Effector memory CD4-positive, alpha-beta T cell (primary cell): ENCODE data around the gene PFDN5.
"Not testable (repeated sequence)": the region's sequence is repeated elsewhere in the genome, so short reads cannot be mapped to it uniquely, and the experiment has no call there.

Source experiments
- DNase-seq, 3 donors: peaks; one replicate each; pipeline ENCODE4 v3.0.0-alpha.2; 2020
- H3K27ac ChIP-seq: 2 replicates; pipeline ENCODE4 v1.7.0; 2013; ENCODE audit warnings: mild to moderate bottlenecking, low read length, moderate library complexity; ENCODE audit not compliant: insufficient read depth, poor library complexity, severe bottlenecking
- H3K27me3 ChIP-seq: replicated peaks from 2 replicates; pipeline ENCODE4 v1.7.0; 2013; ENCODE audit warnings: mild to moderate bottlenecking, low read length; ENCODE audit not compliant: insufficient read depth, control insufficient read depth, poor library complexity, severe bottlenecking
- H3K36me3 ChIP-seq: 2 replicates; pipeline ENCODE4 v1.7.0; 2013; ENCODE audit warnings: mild to moderate bottlenecking, low read length, moderate library complexity; ENCODE audit not compliant: control insufficient read depth, insufficient read depth
- H3K4me1 ChIP-seq: 2 replicates; pipeline ENCODE4 v1.7.0; 2013; ENCODE audit warnings: low read length, mild to moderate bottlenecking; ENCODE audit not compliant: control insufficient read depth, insufficient read depth, poor library complexity, severe bottlenecking
- H3K4me3 ChIP-seq: 2 replicates; pipeline ENCODE4 v1.7.0; 2013; ENCODE audit warnings: low read length, low read depth, mild to moderate bottlenecking; ENCODE audit not compliant: insufficient read depth, poor library complexity, severe bottlenecking
- H3K9me3 ChIP-seq: 2 replicates; pipeline ENCODE4 v1.7.0; 2013; ENCODE audit warnings: mild to moderate bottlenecking, low read length, moderate library complexity; ENCODE audit not compliant: control insufficient read depth

The PFDN5 gene

DNA sequence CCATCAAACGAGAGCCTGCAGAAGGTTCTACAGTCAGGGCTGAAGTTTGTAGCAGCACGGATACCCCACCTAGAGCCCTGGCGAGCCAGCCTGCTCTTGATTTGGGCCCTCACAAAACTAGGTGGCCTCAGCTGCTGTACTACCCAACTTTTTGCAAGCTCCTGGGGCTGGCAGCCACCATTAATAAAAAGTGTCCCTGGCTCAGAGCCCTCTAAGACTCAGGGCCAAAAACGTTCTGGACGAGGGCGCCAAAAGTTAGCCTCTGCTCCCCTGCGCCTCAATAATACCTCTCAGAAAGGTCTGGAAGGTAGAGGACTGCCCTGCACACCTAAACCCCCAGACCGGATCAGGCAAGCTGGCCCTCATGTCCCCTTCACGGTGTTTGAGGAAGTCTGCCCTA lies 8.9 kb upstream of the PFDN5 start:
- Histone ChIP-seq H3K27me3 (no peaks in the 10 kb centered on the region), H3K27ac (no peak overlapping the region), H3K9me3 (no peaks in the 10 kb centered on the region), H3K4me3 (no peak overlapping the region), H3K4me1 (no peaks in the 10 kb centered on the region), H3K36me3 (no peaks in the 10 kb centered on the region)
- DNase-seq: no peak

DNA sequence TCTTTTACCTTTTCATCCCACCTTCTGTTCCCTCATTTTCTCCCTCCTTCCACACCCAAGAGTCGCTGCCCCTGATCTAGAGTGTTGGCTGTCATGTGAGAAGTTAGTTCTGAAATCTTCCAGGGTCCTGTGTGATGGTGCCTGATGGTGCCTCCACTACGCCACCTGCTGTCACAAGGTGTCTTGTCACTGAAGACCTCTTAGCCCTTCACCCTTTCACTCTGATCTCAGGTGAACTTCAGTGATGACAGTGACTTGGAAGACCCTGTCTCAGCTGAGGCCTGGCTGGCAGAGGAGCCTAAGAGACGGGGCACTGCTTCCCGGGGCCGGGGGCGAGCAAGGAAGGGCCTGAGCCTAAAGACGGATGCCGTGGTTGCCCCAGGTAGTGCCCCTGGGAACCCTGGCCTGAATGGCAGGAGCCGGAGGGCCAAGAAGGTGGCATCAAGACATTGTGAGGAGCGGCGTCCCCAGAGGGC lies 7.6 kb upstream of the PFDN5 start:
- H3K4me3 ChIP-seq: no peak overlapping the region
- H3K36me3 ChIP-seq: no peaks in the 10 kb centered on the region
- peak; percentile 39 to 63 (median 54) for DNase-seq
- H3K27me3 ChIP-seq: no peaks in the 10 kb centered on the region
- H3K9me3 ChIP-seq: no peaks in the 10 kb centered on the region
- H3K4me1 ChIP-seq: no peaks in the 10 kb centered on the region
- H3K27ac ChIP-seq: no peak overlapping the region

DNA sequence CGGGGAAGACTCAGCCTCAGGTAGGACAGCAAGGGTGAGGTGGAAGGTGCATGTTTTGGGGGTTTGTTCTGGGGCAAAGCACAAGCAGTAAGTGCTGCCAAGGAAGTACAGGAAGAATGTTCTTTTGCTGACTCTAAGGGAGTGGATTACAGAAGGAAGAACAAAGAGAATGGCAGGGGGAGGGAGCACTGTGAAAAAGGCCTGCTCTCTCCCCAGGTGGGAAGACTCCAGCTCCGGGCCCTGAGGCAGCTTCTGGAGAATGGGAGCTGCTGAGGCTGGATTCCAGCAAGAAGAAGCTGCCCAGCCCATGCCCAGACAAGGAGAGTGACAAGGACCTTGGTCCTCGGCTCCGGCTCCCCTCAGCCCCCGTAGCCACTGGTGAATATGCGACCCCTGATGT lies 7.0 kb upstream of the PFDN5 start:
- Histone ChIP-seq H3K9me3 (no peaks in the 10 kb centered on the region), H3K27ac (no peak overlapping the region), H3K4me3 (no peak overlapping the region), H3K36me3 (no peaks in the 10 kb centered on the region), H3K27me3 (no peaks in the 10 kb centered on the region), H3K4me1 (no peaks in the 10 kb centered on the region)
- DNase-seq: no peak

DNA sequence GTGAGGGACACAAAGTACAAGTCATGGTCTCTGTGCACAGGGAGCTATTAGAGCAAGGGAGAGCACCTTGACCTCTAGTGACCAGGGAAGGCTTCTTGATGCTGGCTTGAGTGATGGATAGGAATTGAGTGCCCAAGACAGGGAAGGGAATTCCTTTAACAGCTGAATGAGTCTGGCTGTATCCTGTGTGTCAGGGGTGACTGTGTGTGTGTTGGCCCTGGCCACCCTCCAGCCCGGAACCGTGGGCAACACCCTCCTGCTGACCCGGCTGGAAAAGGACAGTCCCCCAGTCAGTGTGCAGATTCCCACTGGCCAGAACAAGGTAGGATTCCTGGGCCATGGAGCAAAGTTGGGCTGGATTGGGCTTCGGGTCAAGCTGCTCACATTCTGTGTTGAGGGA lies 5.5 kb upstream of the PFDN5 start:
- no peak for DNase-seq
- Histone ChIP-seq H3K27ac (no peak overlapping the region), H3K27me3 (no peaks in the 10 kb centered on the region), H3K4me3 (no peak overlapping the region), H3K36me3 (no peaks in the 10 kb centered on the region), H3K9me3 (no peaks in the 10 kb centered on the region), H3K4me1 (peaks cover 3% of the 10 kb centered on the region)

DNA sequence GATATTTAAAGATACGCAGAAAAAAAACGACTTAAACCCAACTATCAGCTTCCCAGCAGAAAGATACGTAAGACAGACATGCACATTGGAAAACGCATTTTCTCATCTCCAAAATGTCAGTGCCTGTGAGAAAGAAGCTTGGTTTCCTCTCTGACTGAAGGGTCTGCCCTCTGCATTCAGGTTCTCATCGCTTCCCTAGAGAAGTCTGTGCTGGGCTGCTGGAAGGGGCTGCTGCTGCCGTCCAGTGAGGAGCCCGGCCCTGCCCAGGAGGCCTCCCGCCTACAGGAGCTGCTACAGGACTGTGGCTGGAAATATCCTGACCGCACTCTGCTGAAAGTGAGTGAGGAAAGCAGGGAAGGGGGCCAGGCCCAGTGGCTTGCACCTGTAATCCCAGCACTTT lies 4.7 kb upstream of the PFDN5 start:
- no peak overlapping the region for H3K27ac ChIP-seq
- DNase-seq: no peak

DNA sequence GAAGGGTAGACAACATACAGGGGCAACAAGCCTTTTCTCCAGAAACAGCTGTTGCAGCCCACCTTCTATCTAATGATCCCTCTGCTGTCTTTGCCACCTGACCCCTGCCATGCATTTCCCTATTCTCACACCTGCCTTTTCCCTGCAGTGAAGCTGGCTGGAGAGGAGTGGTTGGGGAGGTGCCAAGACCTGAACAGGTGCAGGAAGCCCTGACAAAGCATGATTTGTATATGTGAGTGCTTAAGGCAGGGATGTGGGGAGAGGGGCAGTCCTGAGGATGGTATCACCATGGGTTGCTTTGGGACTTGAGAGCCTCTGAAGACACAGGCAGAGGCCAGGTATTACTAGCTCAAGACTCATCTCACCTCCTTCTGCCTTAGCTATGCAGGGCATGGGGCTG lies 2.9 kb upstream of the PFDN5 start:
- no peak overlapping the region for H3K27ac ChIP-seq
- H3K9me3 ChIP-seq: no peaks in the 10 kb centered on the region
- no peak for DNase-seq
- H3K36me3 ChIP-seq: no peaks in the 10 kb centered on the region
- H3K4me3 ChIP-seq: no peak overlapping the region
- H3K4me1 ChIP-seq: peaks cover 14% of the 10 kb centered on the region
- no peaks in the 10 kb centered on the region for H3K27me3 ChIP-seq

More for the DNA sequence above, 4.7 kb upstream of the PFDN5 start:
- Histone ChIP-seq H3K27me3 (no peaks in the 10 kb centered on the region), H3K4me3 (no peak overlapping the region), H3K36me3 (no peaks in the 10 kb centered on the region), H3K9me3 (no peaks in the 10 kb centered on the region), H3K4me1 (peaks cover 7% of the 10 kb centered on the region)

DNA sequence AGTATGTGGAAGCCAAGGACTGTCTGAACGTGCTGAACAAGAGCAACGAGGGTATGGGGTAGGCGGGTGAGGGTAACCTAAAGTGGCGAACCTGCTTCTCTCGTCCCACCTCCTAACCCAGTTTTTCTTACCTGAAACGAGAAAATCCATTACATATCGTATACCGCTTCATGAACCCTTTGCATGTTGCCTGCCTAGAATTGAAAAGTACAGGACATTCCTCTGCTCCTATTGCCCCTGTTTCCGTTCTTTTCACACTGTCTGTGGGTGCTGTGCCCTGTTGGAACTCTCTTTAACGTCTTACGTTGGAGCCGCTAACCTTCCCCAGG lies 513 bp downstream of the PFDN5 start:
- Histone ChIP-seq H3K4me1 (peaks cover 28% of the 10 kb centered on the region), H3K9me3 (no peaks in the 10 kb centered on the region), H3K36me3 (peaks cover 7% of the 10 kb centered on the region), H3K4me3 (peak overlapping the region; percentile 86), H3K27me3 (no peaks in the 10 kb centered on the region), H3K27ac (peak overlapping the region; percentile 83)
- DNase-seq: no peak

DNA sequence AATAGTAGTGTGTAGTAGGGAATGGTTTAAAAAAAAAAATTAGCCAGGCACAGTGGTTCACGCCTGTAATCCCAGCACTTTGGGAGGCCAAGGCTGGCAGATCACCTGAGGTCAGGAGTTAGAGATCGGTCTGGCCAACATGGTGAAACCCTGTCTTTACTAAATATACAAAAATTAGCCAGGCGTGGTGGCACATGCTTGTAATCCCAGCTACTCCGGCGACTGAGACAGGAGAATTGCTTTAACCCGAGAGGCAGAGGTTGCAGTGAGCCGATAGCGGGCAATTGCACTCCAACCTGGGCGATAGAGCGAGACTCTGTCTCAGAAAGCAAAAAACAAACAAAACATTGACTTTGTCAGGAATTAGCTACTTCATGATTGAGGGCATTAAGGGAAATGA lies 1.8 kb downstream of the PFDN5 start:
- not testable (repeated sequence) for H3K36me3 ChIP-seq, H3K4me3 ChIP-seq, DNase-seq, H3K27ac ChIP-seq, H3K27me3 ChIP-seq, H3K9me3 ChIP-seq
- H3K4me1 ChIP-seq: peaks cover 28% of the 10 kb centered on the region

DNA sequence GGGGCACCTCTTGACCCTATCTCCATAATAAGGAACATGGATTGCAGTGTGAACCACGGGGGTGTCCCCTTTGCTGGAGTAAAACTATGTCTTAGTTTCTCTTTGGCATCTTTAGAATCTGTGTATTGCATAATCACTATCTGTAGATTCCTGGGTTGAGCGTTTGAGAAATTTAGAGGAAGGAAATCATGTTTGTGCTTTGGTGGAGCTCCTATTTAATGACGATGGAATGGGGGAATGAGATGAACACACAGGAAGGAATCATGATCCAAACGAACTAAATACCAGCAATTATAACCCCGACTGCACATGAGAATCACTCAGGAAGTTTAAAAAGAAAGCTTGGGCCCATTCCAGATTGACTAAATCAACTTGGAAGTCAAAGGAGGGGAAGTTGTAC lies 2.8 kb downstream of the PFDN5 start:
- Histone ChIP-seq H3K9me3 (no peaks in the 10 kb centered on the region), H3K27me3 (no peaks in the 10 kb centered on the region), H3K36me3 (peaks cover 9% of the 10 kb centered on the region), H3K27ac (no peak overlapping the region), H3K4me1 (peaks cover 30% of the 10 kb centered on the region), H3K4me3 (no peak overlapping the region)
- no peak for DNase-seq

DNA sequence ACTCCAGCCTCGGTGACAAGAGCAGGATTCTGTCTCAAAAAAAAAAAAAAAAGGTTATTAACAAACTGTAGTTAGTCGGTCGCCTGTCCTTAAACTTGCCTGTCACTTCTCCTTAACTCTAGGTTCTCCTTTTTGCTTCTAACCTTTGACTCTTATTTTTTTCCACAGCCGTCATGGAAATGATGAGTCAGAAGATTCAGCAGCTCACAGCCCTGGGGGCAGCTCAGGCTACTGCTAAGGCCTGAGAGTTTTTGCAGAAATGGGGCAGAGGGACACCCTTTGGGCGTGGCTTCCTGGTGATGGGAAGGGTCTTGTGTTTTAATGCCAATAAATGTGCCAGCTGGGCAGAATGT lies 3.7 kb downstream of the PFDN5 start:
- peaks cover 32% of the 10 kb centered on the region for H3K4me1 ChIP-seq
- no peaks in the 10 kb centered on the region for H3K27me3 ChIP-seq
- DNase-seq: peak in 2 of 3 donors; percentile 22 to 32
- H3K4me3 ChIP-seq: peak overlapping the region; percentile 94
- peak overlapping the region; percentile 71 for H3K27ac ChIP-seq
- H3K9me3 ChIP-seq: no peaks in the 10 kb centered on the region
- H3K36me3 ChIP-seq: peaks cover 13% of the 10 kb centered on the region
